BLaER1 treated with 17β-estradiol and CSF1 and Interleukin-3, amounts not matched to agents 10 nM and 100 nM (cell line): ENCODE measurements around the gene KIF5A.
"Not testable (repeated sequence)": the region's sequence is repeated elsewhere in the genome, so short reads cannot be mapped to it uniquely, and the experiment has no call there.

ENCODE experiments used
- H3K27ac ChIP-seq, 11 experiments: shearing (Covaris generic); formaldehyde crosslinking; 2 replicates each; pipeline ENCODE4 v1.8.1; 2022
- H3K27me3 ChIP-seq, 11 experiments: shearing (Covaris generic); formaldehyde crosslinking; 2 replicates each; pipeline ENCODE4 v1.8.1; 2022
- H3K36me3 ChIP-seq, 11 experiments: shearing (Covaris generic); formaldehyde crosslinking; 2 replicates each; pipeline ENCODE4 v1.8.1; 2022
- H3K4me1 ChIP-seq, 10 experiments: shearing (Covaris generic); formaldehyde crosslinking; 2 replicates each; pipeline ENCODE4 v1.8.1; 2022
- H3K4me2 ChIP-seq, 11 experiments: shearing (Covaris generic); formaldehyde crosslinking; 2 replicates each; pipeline ENCODE4 v1.8.1; 2022
- H3K4me3 ChIP-seq, 10 experiments: shearing (Covaris generic); formaldehyde crosslinking; 2 replicates each; pipeline ENCODE4 v1.8.1; 2022
- H3K9ac ChIP-seq, 11 experiments: shearing (Covaris generic); formaldehyde crosslinking; 2 replicates each; pipeline ENCODE4 v1.8.1; 2022
- H3K9me3 ChIP-seq, 11 experiments: shearing (Covaris generic); formaldehyde crosslinking; replicated peaks in 1 of 11; 2 replicates each; pipeline ENCODE4 v1.8.1; 2022
- H4K20me1 ChIP-seq, 11 experiments: shearing (Covaris generic); formaldehyde crosslinking; 2 replicates each; pipeline ENCODE4 v1.8.1; 2022
- Cebpa-rat ChIP-seq, 11 experiments: shearing (Covaris generic); IDR thresholded peaks; 2 replicates each; pipeline ENCODE4 v1.8.1; 2022

Gene KIF5A

GRCh38 chr12:57513266-57513665 lies 36.6 kb upstream of the KIF5A start:
- H4K20me1 ChIP-seq = peaks cover 67 to 98% (median 80%) of the 10 kb centered on the region in 11 experiments

GRCh38 chr12:57513677-57514076 lies 36.2 kb upstream of the KIF5A start:
- H3K4me3 ChIP-seq, H3K27me3 ChIP-seq, H3K4me2 ChIP-seq, H3K27ac ChIP-seq, H3K9me3 ChIP-seq, H3K9ac ChIP-seq: not testable (repeated sequence)
- Histone ChIP-seq H3K4me1 (peaks cover 10 to 47% (median 34%) of the 10 kb centered on the region in 10 experiments), H4K20me1 (peaks cover 71 to 100% (median 84%) of the 10 kb centered on the region in 11 experiments), H3K36me3 (peaks cover 99 to 100% (median 100%) of the 10 kb centered on the region in 11 experiments)

More at GRCh38 chr12:57513266-57513665, 36.6 kb upstream of the KIF5A start:
- no peak overlapping the region for H3K4me3 ChIP-seq
- H3K4me2 ChIP-seq = no peak overlapping the region
- H3K9ac ChIP-seq = peak overlapping the region in 1 of 11 experiments; percentile 31; a peak in 1 of 22 replicates
- TF ChIP-seq Cebpa-rat (IDR thresholded peaks at IDR 0.05) = no peak
- H3K27ac ChIP-seq = no peak overlapping the region
- H3K27me3 ChIP-seq = no peaks in the 10 kb centered on the region
- peaks cover 6 to 42% (median 29%) of the 10 kb centered on the region in 10 experiments for H3K4me1 ChIP-seq
- H3K9me3 ChIP-seq = no peaks in the 10 kb centered on the region
- H3K36me3 ChIP-seq = peaks cover 96 to 100% (median 98%) of the 10 kb centered on the region in 11 experiments

GRCh38 chr12:57514246-57514645 lies 35.6 kb upstream of the KIF5A start:
- not testable (repeated sequence) for H3K27ac ChIP-seq, H3K27me3 ChIP-seq, H3K4me3 ChIP-seq, H3K9me3 ChIP-seq
- peaks cover 77 to 100% (median 89%) of the 10 kb centered on the region in 11 experiments for H4K20me1 ChIP-seq
- H3K4me2 ChIP-seq = peak overlapping the region in 1 of 11 experiments; percentile 11; a peak in 2 of 22 replicates
- H3K4me1 ChIP-seq = peaks cover 16 to 51% (median 38%) of the 10 kb centered on the region in 10 experiments
- peaks cover 99 to 100% (median 100%) of the 10 kb centered on the region in 11 experiments for H3K36me3 ChIP-seq
- peak overlapping the region in 1 of 11 experiments; percentile 3; a peak in 2 of 22 replicates for H3K9ac ChIP-seq

- Histone ChIP-seq H3K36me3 (peaks cover 93 to 99% (median 94%) of the 10 kb centered on the region in 11 experiments), H4K20me1 (peaks cover 83 to 100% (median 96%) of the 10 kb centered on the region in 11 experiments)
Measured at GRCh38 chr12:57514720-57515407, 35.0 kb upstream of the KIF5A start.

GRCh38 chr12:57515408-57515933 lies 34.4 kb upstream of the KIF5A start:
- Histone ChIP-seq H3K4me2 (no peak overlapping the region), H3K4me3 (no peak overlapping the region), H4K20me1 (peaks cover 84 to 98% (median 94%) of the 10 kb centered on the region in 11 experiments), H3K27ac (peak overlapping the region in 2 of 11 experiments; percentile 5 to 12; a peak in 1 of 22 replicates), H3K9me3 (no peaks in the 10 kb centered on the region), H3K27me3 (no peaks in the 10 kb centered on the region), H3K4me1 (peaks cover 18 to 51% (median 32%) of the 10 kb centered on the region in 10 experiments), H3K36me3 (peaks cover 87 to 93% (median 88%) of the 10 kb centered on the region in 11 experiments), H3K9ac (peak overlapping the region in 2 of 11 experiments; percentile 15 to 35; a peak in 2 of 22 replicates)
- TF ChIP-seq Cebpa-rat (IDR thresholded peaks at IDR 0.05) = no peak

More at GRCh38 chr12:57514720-57515407, 35.0 kb upstream of the KIF5A start:
- H3K9ac ChIP-seq = peak overlapping the region in 2 of 11 experiments; percentile 3 to 15; a peak in 3 of 22 replicates
- H3K4me3 ChIP-seq = no peak overlapping the region
- no peak overlapping the region for H3K27ac ChIP-seq
- H3K27me3 ChIP-seq = no peaks in the 10 kb centered on the region
- peak overlapping the region in 1 of 11 experiments; percentile 11; a peak in 2 of 22 replicates for H3K4me2 ChIP-seq
- peaks cover 18 to 51% (median 36%) of the 10 kb centered on the region in 10 experiments for H3K4me1 ChIP-seq
- no peaks in the 10 kb centered on the region for H3K9me3 ChIP-seq
- TF ChIP-seq Cebpa-rat (IDR thresholded peaks at IDR 0.05) = no peak

GRCh38 chr12:57515934-57516541 lies 33.8 kb upstream of the KIF5A start:
- Histone ChIP-seq H3K27ac (peak overlapping the region in 4 of 11 experiments; percentile 3 to 13 (median 8); a peak in 1 of 22 replicates), H3K4me3 (no peak overlapping the region), H3K36me3 (peaks cover 81 to 88% (median 82%) of the 10 kb centered on the region in 11 experiments), H3K9ac (peak overlapping the region in 5 of 11 experiments; percentile 10 to 100 (median 35); a peak in 4 of 22 replicates), H3K27me3 (no peaks in the 10 kb centered on the region), H3K4me2 (peak overlapping the region in 2 of 11 experiments; percentile 95 to 96; a peak in 3 of 22 replicates), H3K9me3 (no peaks in the 10 kb centered on the region), H3K4me1 (peaks cover 20 to 54% (median 35%) of the 10 kb centered on the region in 10 experiments), H4K20me1 (peaks cover 79 to 92% (median 89%) of the 10 kb centered on the region in 11 experiments)
- TF ChIP-seq Cebpa-rat (IDR thresholded peaks at IDR 0.05) = no peak

- peaks cover 74 to 86% (median 82%) of the 10 kb centered on the region in 11 experiments for H4K20me1 ChIP-seq
- H3K27ac ChIP-seq = peak overlapping the region in 3 of 11 experiments; percentile 13 to 41 (median 30); a peak in 4 of 22 replicates
- peaks cover 75 to 81% (median 76%) of the 10 kb centered on the region in 11 experiments for H3K36me3 ChIP-seq
- H3K9me3 ChIP-seq = no peaks in the 10 kb centered on the region
- H3K9ac ChIP-seq = peak overlapping the region in 6 of 11 experiments; percentile 7 to 100 (median 61); a peak in 4 of 22 replicates
- peak overlapping the region in 6 of 11 experiments; percentile 1 to 97 (median 93); a peak in 6 of 22 replicates for H3K4me2 ChIP-seq
- no peak overlapping the region for H3K4me3 ChIP-seq
- H3K4me1 ChIP-seq = peaks cover 27 to 60% (median 41%) of the 10 kb centered on the region in 10 experiments
- no peak for TF ChIP-seq Cebpa-rat (IDR thresholded peaks at IDR 0.05)
- no peaks in the 10 kb centered on the region for H3K27me3 ChIP-seq
Measured at GRCh38 chr12:57516617-57517153, 33.2 kb upstream of the KIF5A start.

- Histone ChIP-seq H3K4me3 (peak overlapping the region in 1 of 10 experiments; percentile 89; a peak in 2 of 20 replicates), H4K20me1 (peaks cover 69 to 81% (median 77%) of the 10 kb centered on the region in 11 experiments), H3K36me3 (peaks cover 70 to 76% (median 71%) of the 10 kb centered on the region in 11 experiments), H3K27ac (peak overlapping the region in 3 of 11 experiments; percentile 13 to 41 (median 30); a peak in 4 of 22 replicates), H3K27me3 (no peaks in the 10 kb centered on the region), H3K9me3 (no peaks in the 10 kb centered on the region), H3K9ac (peak overlapping the region in 6 of 11 experiments; percentile 7 to 100 (median 61); a peak in 4 of 22 replicates), H3K4me1 (peaks cover 32 to 65% (median 44%) of the 10 kb centered on the region in 10 experiments), H3K4me2 (peak overlapping the region in 7 of 11 experiments; percentile 19 to 97 (median 91); a peak in 11 of 22 replicates)
- no peak for TF ChIP-seq Cebpa-rat (IDR thresholded peaks at IDR 0.05)
Measured at GRCh38 chr12:57517187-57517586, 32.7 kb upstream of the KIF5A start.

- not testable (repeated sequence) for H3K27me3 ChIP-seq, H3K9me3 ChIP-seq
- peak overlapping the region in 7 of 10 experiments; percentile 7 to 98 (median 89); a peak in 12 of 20 replicates for H3K4me3 ChIP-seq
- peaks cover 64 to 75% (median 72%) of the 10 kb centered on the region in 11 experiments for H4K20me1 ChIP-seq
- peak overlapping the region in 4 of 11 experiments; percentile 26 to 97 (median 95); a peak in 2 of 22 replicates for H3K27ac ChIP-seq
- H3K36me3 ChIP-seq = peaks cover 64 to 71% (median 66%) of the 10 kb centered on the region in 11 experiments
- H3K4me2 ChIP-seq = peak overlapping the region; percentile 85 to 97 (median 91)
- peak overlapping the region in 8 of 11 experiments; percentile 94 to 100 (median 98); a peak in 10 of 22 replicates for H3K9ac ChIP-seq
- peaks cover 33 to 66% (median 45%) of the 10 kb centered on the region in 10 experiments for H3K4me1 ChIP-seq
Measured at GRCh38 chr12:57517718-57518117, 32.1 kb upstream of the KIF5A start.
